ENCODE results near the gene ZMYND10. TPM values are rescaled to one million over a fixed set of nuclear protein-coding genes. Genes with fewer than 3 reads are reported as not detected.

The ZMYND10 gene
- total RNA-seq, 1 donor from 2014 or later = 0.86 TPM

DNA sequence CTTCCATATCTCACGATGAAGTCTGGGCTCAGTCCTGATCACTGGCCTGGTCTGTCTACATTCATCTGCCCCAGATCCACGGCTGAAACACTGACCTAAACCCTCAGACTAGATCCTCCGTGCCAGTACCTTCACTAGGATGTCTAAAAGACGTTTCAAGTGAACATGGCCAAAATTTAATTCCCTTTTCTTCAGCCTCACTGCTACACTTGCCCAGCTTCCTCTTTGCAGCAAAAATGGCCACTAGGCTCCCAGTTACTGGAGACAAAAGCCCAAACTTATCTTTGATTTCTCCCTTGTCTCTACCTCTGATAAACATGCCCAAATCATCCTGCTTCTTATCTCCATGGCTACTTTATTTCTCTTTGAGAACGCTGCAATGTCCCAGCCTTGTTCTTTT, 6.6 kb downstream of the ZMYND10 start:
- TF ChIP-seq, protein P1, sequence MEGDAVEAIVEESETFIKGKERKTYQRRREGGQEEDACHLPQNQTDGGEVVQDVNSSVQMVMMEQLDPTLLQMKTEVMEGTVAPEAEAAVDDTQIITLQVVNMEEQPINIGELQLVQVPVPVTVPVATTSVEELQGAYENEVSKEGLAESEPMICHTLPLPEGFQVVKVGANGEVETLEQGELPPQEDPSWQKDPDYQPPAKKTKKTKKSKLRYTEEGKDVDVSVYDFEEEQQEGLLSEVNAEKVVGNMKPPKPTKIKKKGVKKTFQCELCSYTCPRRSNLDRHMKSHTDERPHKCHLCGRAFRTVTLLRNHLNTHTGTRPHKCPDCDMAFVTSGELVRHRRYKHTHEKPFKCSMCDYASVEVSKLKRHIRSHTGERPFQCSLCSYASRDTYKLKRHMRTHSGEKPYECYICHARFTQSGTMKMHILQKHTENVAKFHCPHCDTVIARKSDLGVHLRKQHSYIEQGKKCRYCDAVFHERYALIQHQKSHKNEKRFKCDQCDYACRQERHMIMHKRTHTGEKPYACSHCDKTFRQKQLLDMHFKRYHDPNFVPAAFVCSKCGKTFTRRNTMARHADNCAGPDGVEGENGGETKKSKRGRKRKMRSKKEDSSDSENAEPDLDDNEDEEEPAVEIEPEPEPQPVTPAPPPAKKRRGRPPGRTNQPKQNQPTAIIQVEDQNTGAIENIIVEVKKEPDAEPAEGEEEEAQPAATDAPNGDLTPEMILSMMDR (IDR thresholded peaks at IDR 0.05; ENCODE audit: unreplicated experiment) = no peak
- DNase-seq (ENCODE audit: low spot score, unreplicated experiment) = no peak
- no peaks in the 10 kb centered on the region for H3K9me3 Mint-ChIP-seq (ENCODE audit: low read depth)
- H3K36me3 Mint-ChIP-seq (ENCODE audit: insufficient read depth) = no peaks in the 10 kb centered on the region
- H3K4me1 Mint-ChIP-seq (ENCODE audit: low read depth) = peaks cover 15% of the 10 kb centered on the region
- no peak overlapping the region for H3K27ac Mint-ChIP-seq
- peaks cover 49% of the 10 kb centered on the region for H3K27me3 Mint-ChIP-seq
- peak overlapping the region; percentile 93 for H3K4me3 Mint-ChIP-seq (ENCODE audit: low read depth)

DNA sequence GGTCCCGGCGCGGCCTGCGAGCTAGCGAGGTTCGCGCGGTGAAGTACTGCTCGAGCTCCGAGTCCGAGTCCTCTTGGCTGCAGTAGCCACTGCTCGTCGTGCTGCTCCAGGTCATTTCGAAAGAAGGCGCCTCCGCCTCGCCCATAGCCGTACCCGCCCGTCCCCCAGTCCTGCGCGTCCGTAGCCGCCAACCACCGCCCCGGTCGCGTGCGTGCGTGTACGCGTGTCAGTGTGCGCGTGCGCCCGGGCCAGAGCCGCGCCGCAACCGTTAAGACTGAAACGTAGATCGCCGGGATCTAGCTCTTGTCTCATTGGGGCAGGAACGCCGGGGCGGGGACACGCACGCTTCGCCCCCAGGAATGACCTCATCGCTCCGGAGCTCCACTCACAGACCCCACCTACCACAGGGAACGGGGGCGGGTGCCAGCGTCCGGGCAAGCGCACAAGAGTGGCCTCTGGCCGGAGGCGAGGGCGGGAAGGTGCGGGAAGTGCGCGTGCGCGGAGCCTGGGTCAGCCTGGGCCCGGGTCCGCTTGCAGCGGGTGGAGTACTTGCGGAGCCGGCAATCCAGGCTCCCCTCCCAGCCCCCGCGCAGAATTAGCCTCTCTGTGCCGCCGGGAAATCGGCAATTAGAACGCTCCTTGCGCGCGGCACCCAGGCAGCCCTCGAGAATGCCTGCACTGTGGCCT, 8.2 kb downstream of the ZMYND10 start:
- TF ChIP-seq, protein P1 (IDR thresholded peaks at IDR 0.05; ENCODE audit: unreplicated experiment) = no peak
- Mint-ChIP-seq H3K36me3 (ENCODE audit: insufficient read depth) (no peaks in the 10 kb centered on the region), H3K4me3 (ENCODE audit: low read depth) (peak overlapping the region; percentile 93), H3K27ac (peak overlapping the region; percentile 99), H3K9me3 (ENCODE audit: low read depth) (no peaks in the 10 kb centered on the region), H3K4me1 (ENCODE audit: low read depth) (peaks cover 15% of the 10 kb centered on the region), H3K27me3 (peaks cover 33% of the 10 kb centered on the region)
- peak; percentile 96 for DNase-seq (ENCODE audit: low spot score, unreplicated experiment)

DNA sequence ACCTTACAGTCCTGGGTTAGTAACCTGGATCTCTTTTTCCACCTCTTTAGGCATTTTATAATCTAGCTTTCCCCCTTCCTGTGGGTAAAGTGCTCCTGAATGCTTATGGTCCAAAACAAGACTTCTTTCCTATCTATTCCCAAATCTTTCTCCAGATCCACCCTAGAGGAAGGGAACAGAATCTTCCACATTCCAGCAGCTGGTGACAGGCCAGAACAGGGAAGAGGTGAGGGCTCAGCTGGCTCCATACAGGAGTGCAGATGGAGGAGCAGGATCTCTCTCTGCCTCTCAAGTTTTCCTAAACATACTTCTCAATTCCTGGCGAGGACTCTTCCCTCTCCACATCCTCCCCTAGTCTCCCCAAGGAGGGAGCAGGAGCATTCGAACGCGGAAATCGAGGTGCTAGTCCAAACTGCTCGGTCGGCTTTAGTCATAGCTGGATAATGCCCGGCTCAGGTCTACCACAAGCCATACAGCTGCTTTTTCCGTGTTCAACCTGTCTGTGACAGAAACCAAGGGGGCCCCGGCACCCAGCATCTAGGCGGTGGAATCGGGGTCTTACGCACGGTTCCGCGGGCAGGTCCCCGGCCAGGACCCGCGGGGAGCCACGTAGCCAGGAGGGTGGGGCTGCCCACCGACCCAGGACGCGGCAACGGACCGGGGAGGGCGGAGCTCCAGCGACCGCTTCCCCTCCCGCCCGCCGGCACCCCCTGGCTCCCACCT, 8.9 kb downstream of the ZMYND10 start:
- DNase-seq (ENCODE audit: low spot score, unreplicated experiment) = no peak
- Mint-ChIP-seq H3K36me3 (ENCODE audit: insufficient read depth) (no peaks in the 10 kb centered on the region), H3K27ac (peak overlapping the region; percentile 99), H3K4me3 (ENCODE audit: low read depth) (peak overlapping the region; percentile 93), H3K9me3 (ENCODE audit: low read depth) (no peaks in the 10 kb centered on the region), H3K4me1 (ENCODE audit: low read depth) (peaks cover 15% of the 10 kb centered on the region), H3K27me3 (peaks cover 26% of the 10 kb centered on the region)
- TF ChIP-seq, protein P1 (IDR thresholded peaks at IDR 0.05; ENCODE audit: unreplicated experiment) = no peak

DNA sequence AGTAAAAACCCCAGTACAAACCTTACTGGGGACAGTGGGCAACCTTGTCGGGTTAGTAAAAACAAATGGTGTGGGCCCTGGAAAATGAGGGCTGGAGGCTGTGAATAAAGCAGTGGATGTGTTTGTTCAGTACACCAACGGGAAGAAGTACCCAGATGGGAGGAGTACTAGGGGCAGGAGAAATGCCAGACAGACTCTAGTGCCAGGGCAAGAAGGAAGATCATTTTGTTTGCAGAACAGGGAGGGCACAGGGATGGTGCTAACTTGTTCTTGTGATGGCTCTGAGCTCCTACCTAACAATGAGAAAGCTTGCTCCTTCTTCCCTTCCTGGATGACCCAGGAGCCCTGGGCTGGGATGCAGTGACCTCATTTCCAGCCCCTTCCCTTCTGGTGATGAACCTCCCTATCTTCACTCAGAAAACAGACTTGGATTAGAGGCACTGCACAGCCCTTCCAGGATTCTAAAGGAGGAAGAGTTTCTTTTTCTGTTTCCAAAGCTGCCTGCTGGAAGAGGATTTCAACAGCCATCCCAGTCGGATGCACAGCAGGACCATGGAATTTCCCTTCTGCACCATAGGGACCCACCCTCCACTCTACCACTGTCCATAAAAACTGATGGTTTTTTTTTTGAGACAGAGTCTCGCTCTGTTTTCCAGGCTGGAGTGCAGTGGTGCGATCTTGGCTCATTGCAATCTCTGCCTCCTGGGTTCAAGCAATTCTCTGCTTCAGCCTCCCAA, 11.0 kb downstream of the ZMYND10 start:
- Mint-ChIP-seq H3K4me3 (ENCODE audit: low read depth) (peak overlapping the region; percentile 26), H3K27ac (no peak overlapping the region), H3K9me3 (ENCODE audit: low read depth) (no peaks in the 10 kb centered on the region), H3K27me3 (peaks cover 10% of the 10 kb centered on the region), H3K4me1 (ENCODE audit: low read depth) (peaks cover 15% of the 10 kb centered on the region), H3K36me3 (ENCODE audit: insufficient read depth) (peaks cover 2% of the 10 kb centered on the region)
- DNase-seq (ENCODE audit: low spot score, unreplicated experiment) = no peak
- TF ChIP-seq, protein P1 (IDR thresholded peaks at IDR 0.05; ENCODE audit: unreplicated experiment) = no peak

DNA sequence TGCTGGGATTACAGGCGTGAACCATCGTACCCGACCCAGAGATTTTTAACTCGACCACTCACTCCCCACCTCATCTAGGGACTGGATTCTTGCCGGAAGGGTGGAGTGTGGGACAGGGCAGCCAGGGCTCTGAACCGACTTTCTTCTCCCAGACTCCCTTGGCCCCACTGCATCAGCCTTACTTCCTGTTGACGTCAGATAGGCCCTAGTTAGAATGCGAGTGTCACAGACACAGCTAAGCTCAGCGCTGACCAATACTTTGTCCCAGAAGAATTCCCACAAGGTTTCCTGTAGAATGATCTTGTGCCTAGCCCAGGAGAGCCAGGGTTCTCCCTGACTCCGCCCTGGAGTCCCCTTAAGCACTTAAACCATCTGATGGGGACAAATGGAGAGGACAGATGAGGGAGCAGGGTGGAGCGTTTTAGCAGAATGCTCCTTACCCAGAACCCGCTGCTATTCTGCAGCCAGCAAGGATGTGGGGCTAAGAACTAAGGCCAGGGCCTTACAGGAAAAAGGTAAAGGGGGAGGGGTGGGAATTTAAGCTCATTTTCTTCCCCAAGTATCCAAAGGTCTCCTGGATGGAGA, 11.7 kb downstream of the ZMYND10 start:
- no peak for DNase-seq (ENCODE audit: low spot score, unreplicated experiment)
- Mint-ChIP-seq H3K9me3 (ENCODE audit: low read depth) (no peaks in the 10 kb centered on the region), H3K36me3 (ENCODE audit: insufficient read depth) (peaks cover 2% of the 10 kb centered on the region), H3K4me1 (ENCODE audit: low read depth) (peaks cover 15% of the 10 kb centered on the region), H3K4me3 (ENCODE audit: low read depth) (no peak overlapping the region), H3K27ac (no peak overlapping the region), H3K27me3 (peaks cover 4% of the 10 kb centered on the region)
- TF ChIP-seq, protein P1 (IDR thresholded peaks at IDR 0.05; ENCODE audit: unreplicated experiment) = no peak
